Measurements from ENCODE around the gene WNT10A. TPM values are rescaled to one million over a fixed set of nuclear protein-coding genes. Genes with fewer than 3 reads are reported as not detected.

The WNT10A gene
- total RNA-seq, 1 experiment from 2014 or later, result 6.5 TPM

DNA sequence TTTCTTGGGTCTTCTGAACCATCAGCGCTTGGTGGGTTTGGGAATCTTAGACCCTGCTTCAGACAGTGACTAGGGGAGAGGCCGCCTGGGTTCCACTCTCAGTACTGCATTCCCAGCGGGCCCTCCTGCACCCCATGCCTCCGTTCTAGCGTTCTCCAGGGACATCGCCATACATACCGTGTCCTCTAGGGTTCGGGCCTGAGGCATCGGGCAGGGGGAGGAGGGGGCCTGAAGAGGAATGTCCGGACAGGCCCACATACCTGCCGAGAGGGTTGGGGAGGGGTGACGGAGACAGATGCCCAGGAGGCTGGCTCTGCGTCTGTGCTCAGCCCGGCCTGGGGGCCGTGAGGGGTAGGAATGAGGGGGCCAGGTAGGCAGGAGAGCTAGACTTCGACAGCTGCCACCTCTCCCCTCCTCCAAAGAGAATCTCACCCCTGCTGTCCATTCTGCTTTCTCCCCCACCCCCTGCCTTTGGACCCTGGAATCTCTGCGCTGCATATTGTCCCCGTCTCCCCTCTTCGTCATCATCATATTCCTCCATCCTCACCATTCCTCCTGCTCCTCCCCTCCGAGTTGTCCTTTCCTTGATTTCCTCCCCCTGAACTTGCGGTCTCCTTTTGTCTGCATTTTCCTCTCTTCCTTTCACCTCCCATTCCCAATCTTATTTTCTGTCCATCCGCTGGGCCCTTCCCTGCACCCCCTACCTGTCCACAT is 7.8 kb upstream of the WNT10A start:
- in situ Hi-C loops (cut with HindIII; ENCODE audit: low pct_unique_long_range_greater_than_20kb, low sequenced_read_pairs), result no loop called here
- no peak for DNase-seq (ENCODE audit: low read depth)

DNA sequence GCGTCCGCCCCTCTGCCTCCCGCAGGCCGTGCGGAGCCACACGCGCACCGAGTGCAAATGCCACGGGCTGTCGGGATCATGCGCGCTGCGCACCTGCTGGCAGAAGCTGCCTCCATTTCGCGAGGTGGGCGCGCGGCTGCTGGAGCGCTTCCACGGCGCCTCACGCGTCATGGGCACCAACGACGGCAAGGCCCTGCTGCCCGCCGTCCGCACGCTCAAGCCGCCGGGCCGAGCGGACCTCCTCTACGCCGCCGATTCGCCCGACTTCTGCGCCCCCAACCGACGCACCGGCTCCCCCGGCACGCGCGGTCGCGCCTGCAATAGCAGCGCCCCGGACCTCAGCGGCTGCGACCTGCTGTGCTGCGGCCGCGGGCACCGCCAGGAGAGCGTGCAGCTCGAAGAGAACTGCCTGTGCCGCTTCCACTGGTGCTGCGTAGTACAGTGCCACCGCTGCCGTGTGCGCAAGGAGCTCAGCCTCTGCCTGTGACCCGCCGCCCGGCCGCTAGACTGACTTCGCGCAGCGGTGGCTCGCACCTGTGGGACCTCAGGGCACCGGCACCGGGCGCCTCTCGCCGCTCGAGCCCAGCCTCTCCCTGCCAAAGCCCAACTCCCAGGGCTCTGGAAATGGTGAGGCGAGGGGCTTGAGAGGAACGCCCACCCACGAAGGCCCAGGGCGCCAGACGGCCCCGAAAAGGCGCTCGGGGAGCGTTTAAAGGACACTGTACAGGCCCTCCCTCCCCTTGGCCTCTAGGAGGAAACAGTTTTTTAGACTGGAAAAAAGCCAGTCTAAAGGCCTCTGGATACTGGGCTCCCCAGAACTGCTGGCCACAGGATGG is 7.1 kb upstream of the WNT10A start:
- in situ Hi-C loops (cut with HindIII; ENCODE audit: low pct_unique_long_range_greater_than_20kb, low sequenced_read_pairs), result no loop called here
- no peak for DNase-seq (ENCODE audit: low read depth)

DNA sequence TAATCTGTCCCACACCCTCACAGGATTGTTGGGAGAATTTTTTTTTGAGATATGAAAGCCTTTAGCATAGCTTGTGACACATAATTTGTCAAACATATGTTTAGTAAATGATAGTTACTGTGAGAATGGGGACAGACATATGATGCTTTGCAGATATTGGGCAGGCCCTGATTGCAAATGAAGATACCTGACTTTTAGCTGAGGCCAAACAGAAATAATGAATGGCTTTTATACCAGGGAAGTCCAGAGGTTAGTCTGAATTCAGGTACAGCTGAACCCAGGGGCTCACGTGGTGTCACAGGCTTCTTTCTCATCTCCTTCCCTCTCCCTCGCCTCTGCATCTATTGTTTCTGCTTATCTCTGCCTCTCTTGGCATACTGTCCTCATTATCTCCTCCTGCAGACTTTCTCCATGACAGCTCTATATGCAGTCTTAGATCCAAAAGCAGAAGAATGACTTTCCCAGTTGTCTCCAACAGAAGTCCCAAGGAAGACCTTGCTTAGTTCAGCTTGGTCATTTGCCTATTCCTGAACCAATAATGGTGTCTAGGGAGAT is 4.9 kb upstream of the WNT10A start:
- in situ Hi-C loops (cut with HindIII; ENCODE audit: low pct_unique_long_range_greater_than_20kb, low sequenced_read_pairs), result no loop called here
- no peak for DNase-seq (ENCODE audit: low read depth)

DNA sequence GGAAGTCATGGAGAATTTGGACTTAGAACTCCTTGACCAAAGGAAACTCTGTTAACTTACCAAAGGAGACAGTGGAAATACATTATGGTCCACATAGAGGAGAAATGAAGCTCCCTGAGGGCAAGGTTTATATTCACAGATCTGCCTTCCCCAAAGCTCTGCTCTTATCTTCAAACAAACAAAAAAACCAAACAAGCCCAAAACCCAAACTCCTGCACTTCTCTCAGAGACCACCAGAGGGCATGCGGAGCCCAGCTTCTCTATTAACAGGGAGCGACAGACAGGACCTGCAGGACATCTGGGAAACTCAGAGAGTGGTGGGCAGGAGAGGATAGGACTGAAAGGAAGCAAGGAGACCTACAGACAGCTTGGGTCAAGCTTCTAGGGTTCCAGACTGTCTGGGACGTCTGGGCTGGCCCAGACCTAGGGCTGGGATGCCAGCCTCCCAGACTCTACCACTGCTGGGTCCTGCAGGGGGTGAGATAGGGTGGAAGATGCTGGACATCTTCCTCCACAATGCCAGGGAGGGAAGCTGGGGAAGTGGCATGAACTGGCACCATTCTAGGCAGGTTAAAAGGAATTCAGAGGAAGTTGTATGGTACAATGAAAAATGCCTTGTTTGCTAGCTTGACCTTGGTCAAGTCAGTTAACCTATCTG is 4.0 kb upstream of the WNT10A start:
- in situ Hi-C loops (cut with HindIII; ENCODE audit: low pct_unique_long_range_greater_than_20kb, low sequenced_read_pairs), result no loop called here
- DNase-seq (ENCODE audit: low read depth), result peak; percentile 81

DNA sequence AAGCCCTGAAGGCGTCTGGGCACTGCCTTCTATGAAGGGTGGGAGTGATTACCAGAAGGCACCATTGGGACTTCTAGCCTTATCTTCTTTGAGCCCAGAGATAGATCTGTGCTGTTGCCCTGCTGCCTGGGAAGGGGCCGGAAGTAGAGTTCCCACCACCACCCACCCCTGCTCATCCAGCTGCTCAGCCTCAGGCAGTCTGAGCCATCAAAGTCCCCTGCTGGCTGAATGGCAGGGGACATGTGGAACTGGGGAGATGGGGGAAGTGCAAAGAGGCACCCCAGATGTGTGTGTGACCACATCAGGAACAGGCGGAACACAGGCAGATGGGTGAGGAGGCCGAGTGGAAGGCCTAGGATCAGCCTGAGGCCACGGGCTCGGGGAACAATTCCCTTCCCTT is 3.3 kb upstream of the WNT10A start:
- DNase-seq (ENCODE audit: low read depth), result no peak
- in situ Hi-C loops (cut with HindIII; ENCODE audit: low pct_unique_long_range_greater_than_20kb, low sequenced_read_pairs), result no loop called here

DNA sequence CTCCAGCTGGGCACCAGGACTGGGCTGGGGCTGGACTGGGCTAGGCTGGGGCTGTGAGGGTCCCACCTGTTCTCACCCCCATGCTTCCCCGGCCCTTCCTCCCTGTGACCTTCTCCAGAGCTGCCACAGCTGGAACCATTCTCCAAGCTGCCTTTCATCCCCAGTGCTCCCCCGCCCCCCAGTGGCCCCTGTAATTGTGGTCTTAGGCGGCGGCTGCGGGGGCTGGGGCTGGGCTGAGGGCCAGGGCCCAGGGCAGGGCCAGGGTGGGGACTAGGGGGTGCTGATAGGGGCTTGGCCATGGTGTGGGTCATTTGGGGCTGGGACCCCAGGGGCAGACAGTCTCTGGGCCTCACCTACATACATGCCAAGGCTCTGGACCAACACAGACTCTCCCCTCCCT is 2.8 kb upstream of the WNT10A start:
- no peak for DNase-seq (ENCODE audit: low read depth)
- in situ Hi-C loops (cut with HindIII; ENCODE audit: low pct_unique_long_range_greater_than_20kb, low sequenced_read_pairs), result no loop called here

DNA sequence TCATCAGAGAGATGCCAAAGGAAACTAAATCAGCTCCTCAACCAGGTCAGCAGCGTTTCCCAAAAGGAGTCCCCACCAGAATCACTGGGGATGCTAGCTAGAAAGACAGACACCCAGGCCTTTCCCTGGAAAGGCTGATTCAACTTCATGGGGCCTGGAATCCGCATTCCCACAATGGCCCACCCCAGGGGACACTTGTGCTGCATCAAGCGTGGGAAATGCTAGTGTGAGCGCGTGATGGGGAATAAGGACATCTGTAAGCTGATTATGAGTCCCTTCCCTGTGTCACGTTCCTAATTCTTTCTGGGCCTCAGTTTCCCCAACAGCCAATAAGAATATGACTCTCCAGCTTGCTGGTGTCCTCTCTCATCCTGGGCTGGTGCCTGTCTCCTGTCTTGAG is 2.2 kb upstream of the WNT10A start:
- no peak for DNase-seq (ENCODE audit: low read depth)
- in situ Hi-C loops (cut with HindIII; ENCODE audit: low pct_unique_long_range_greater_than_20kb, low sequenced_read_pairs), result no loop called here

DNA sequence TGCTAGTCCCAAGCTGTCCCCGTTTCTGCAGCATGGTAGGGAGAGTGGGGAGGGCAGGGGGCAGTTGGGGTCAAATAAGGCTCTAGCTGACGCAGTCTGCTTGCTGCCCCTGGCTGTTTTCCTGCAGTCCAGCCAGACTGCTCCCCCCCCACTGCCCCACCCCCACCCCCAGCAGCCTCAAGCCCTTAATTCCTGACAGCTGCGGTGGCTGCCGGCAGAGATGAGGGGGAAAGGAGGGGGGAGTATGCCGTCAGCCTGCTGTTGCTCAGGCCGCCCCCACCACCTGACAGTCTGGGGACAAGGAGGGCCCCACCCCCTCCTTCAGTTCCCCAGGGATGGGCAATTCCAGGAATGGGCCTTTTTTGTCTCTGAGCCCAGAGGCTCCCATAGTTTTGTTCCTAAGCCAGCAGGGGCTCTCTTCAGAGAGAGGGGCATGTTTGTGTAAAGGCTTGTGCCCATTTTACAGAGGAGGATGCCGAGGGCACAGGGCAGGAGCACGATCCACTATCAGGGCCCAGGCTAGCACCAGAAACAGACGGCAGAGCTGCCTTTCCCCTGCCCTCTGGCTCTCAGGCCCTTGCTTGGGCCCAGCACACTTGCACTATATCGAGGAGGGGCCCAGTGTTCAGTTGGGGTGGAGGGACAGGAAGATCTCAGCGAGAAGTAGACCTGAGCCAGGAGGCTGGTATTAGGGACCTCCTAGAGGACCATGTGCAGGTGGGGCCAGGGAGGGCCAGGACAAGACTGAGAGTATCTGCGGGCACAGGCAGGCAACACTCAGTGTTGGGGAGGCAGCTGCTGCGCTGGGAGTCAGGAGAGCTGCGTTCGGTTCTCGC is 1.5 kb upstream of the WNT10A start:
- DNase-seq (ENCODE audit: low read depth), result no peak
- in situ Hi-C loops (cut with HindIII; ENCODE audit: low pct_unique_long_range_greater_than_20kb, low sequenced_read_pairs), result no loop called here

DNA sequence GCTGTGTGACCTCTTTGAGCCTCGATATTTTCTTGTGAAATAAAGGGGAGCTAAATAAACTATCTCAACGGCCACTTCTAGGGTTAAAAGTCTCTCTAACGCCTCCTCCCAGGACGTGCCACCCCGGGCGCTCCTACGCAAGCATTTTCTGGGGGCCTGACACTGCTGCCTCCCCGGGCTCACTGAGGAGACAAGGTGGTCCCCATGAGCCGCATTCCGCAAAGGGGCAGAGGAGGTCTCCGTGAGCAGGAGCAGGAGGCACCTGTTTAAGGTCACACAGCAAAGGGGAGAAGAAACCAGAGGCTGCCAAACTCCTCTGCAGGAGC is 913 bp upstream of the WNT10A start:
- in situ Hi-C loops (cut with HindIII; ENCODE audit: low pct_unique_long_range_greater_than_20kb, low sequenced_read_pairs), result no loop called here
- no peak for DNase-seq (ENCODE audit: low read depth)

DNA sequence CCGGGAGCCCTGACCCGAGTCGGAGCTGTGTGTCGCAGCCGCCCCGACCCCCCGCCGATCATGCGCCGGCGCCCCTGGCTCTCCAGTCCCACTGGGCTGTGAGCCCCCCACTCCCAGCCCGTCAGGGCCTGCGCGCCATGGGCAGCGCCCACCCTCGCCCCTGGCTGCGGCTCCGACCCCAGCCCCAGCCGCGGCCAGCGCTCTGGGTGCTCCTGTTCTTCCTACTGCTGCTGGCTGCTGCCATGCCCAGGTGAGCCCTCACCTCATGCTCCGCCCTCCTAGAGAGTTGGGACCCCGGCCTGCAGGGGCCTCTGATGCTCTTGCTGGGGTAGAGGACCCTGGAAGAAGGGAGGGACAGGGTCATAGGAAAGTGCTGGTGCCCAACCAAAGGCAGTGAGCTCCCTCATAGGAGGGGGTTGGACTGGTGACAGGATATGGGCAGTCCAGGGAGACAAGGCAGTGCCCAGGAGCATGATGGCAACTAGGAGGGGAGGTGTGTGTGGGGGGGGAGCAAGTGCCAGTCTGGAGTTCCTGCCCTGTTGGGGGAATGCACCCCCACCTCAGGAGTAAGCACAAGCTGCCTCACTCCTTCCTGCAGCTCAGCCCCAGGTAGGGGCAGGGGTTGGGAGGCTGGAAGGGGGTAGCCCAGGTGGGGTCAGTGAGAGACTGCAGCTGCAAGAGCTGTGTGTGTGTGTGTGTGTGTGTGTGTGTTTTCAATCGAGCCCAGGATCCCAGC is 375 bp downstream of the WNT10A start:
- DNase-seq (ENCODE audit: low read depth), result no peak
- in situ Hi-C loops (cut with HindIII; ENCODE audit: low pct_unique_long_range_greater_than_20kb, low sequenced_read_pairs), result no loop called here

DNA sequence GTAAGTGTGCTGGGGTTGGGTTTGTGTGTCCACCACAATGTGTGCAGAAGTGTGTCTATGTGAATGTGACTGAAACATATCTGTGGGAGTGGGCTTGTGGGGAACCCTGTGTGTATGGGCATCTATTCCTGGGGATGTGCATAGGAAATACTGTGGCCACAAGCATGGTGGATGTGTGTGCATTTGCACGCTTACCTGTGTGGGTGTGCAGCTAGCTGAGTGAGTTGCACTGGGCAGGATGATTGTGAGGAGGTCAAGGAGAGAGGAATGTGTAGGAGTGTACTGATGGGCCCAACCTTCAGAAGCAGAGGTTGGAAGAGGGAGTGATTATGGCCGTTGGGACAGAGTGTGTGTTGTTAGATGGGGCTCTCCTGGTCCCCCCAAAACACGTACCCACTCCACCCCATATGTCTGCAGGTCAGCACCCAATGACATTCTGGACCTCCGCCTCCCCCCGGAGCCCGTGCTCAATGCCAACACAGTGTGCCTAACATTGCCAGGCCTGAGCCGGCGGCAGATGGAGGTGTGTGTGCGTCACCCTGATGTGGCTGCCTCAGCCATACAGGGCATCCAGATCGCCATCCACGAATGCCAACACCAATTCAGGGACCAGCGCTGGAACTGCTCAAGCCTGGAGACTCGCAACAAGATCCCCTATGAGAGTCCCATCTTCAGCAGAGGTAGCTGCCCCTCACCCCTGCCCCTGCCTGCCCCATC is 1.2 kb downstream of the WNT10A start:
- in situ Hi-C loops (cut with HindIII; ENCODE audit: low pct_unique_long_range_greater_than_20kb, low sequenced_read_pairs), result no loop called here
- no peak for DNase-seq (ENCODE audit: low read depth)

DNA sequence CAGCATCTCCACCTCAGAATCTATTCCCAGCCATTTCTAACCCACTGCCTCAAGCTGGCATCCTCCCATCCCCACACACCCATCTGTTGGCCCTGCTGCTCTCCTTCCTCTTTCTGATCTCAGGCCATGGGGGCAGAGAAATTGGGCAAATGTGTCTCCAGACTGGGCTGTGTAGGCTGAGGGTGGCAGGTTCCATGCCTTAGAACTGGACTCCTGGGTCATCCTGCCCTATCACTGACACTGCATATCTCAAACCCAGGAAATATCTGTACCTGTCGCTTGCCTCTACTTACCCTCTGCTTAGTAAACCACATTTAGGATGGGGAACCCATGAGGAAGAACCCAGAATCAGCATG is 1.8 kb downstream of the WNT10A start:
- in situ Hi-C loops (cut with HindIII; ENCODE audit: low pct_unique_long_range_greater_than_20kb, low sequenced_read_pairs), result no loop called here
- DNase-seq (ENCODE audit: low read depth), result no peak

DNA sequence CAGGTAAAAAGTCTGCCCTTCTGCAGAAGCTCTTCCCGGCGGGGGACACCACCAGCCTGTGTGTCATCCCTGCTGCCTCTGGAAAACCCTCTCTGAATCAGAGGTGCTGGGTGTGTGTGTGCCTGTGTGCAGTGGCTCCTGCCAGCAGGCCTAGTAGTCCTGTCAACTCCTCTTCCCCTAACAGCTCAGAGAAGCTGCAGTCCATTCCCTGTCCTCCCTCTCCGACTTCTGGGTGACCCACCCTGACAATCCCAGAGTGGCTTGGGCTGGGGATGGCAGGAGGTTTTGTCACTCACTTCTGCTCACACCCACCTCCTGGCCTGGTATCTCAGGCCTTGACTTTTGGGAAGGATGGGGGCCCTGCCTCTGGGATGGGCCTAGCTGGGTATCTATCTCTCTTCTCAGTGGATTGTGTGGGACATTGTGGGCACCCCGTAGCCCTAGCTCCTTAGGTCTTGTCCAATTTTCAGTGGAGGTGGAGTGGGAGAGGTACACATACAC is 2.3 kb downstream of the WNT10A start:
- no peak for DNase-seq (ENCODE audit: low read depth)
- in situ Hi-C loops (cut with HindIII; ENCODE audit: low pct_unique_long_range_greater_than_20kb, low sequenced_read_pairs), result no loop called here

DNA sequence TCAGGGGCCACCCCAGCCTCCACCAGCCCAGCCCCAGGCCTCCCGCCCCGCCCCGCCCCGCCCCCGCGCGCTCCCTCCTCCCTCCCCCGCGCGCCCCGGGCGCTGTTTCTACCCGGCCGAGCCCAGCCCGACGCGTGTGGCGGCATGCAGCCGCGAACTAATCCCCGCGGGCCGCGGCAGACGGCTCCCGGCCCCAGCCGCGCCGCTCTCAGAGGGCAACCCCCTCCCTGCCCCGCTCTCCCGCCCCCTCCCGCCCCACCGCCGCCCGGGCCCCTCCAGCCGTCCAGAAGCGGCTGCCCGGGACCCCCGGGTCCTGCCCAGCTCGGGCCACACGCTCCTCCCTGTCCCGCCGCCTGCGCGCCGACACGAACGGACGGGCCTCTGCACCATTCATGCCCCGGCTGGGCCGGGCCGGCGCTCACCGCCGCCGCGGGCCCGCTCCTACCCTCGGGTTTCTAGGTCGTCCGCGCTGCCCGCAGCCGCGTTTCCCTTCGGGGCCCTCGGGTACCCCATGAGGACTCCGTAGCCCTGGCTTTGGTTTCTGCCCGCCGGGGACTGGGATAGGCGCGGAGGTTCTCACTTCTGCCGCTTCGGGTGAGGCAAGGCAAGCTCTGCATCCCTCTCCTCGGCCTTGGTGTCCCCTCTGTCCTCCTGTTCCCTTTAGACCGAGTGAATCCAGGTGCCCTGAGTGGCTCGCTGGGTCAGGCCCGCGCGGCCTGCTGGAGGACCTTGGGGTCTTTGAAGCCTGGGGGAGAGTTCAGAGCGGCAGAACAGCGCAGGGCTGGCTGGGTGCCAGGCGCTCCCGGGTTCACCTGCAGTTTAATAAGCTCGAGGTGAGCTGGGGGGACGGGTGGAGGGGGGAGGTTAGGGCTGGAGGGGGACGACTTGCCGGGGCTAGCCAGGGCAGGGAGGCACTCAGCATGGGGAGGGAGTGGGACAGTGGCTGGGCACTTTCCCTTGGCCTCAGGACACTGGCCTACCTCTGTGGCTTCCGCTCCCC is 3.1 kb downstream of the WNT10A start:
- in situ Hi-C loops (cut with HindIII; ENCODE audit: low pct_unique_long_range_greater_than_20kb, low sequenced_read_pairs), result no loop called here
- DNase-seq (ENCODE audit: low read depth), result no peak

DNA sequence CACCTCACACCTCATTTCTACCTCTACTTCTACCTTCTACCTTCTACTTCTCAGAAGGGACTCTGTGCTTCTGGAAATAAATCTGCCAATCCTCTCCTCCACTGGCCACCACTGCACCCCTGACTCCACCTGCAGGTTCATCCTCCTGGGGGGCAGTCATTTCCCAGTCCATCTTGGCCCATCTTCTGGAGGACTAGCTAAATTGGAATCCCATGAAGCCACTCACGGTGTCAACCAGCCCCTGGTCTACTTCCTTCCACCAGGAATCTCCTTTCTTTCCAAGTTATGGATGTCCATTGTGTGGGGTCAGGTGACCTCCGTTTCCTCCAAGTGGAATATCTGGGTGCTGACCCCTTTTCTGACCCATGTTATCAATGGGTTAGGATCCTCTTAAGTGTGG is 3.9 kb downstream of the WNT10A start:
- in situ Hi-C loops (cut with HindIII; ENCODE audit: low pct_unique_long_range_greater_than_20kb, low sequenced_read_pairs), result no loop called here
- no peak for DNase-seq (ENCODE audit: low read depth)
